CD4-positive, alpha-beta T cell (primary cell): ENCODE data around the gene USP15. TPM values are rescaled to one million over a fixed set of nuclear protein-coding genes. Genes with fewer than 3 reads are reported as not detected.
A peak's percentile ranks its signal among the peaks of the same experiment; 100 is the strongest.

Experiments used
- ATAC-seq: fragments of 200-7000 bp; cut with Tn5 transposase; one replicate; pipeline ENCODE4 v1.10.0; 2022; ENCODE audit warnings: mild to moderate bottlenecking; ENCODE audit not compliant: poor library complexity
- CTCF ChIA-PET: fragments of 350-600 bp; sonication (Branson Sonifier 250); formaldehyde crosslinking; loops from one replicate; lab custom pipeline; 2021; ENCODE audit warnings: antibody characterized with exemption, inconsistent platforms; lab: Charles Lee
- POLR2A ChIA-PET: fragments of 350-600 bp; sonication (Branson Sonifier 250); formaldehyde crosslinking; loops from one replicate; lab custom pipeline; 2021; ENCODE audit warnings: antibody characterized with exemption, inconsistent platforms; lab: Charles Lee
- DNase-seq, 14 experiments: peaks; one replicate each; pipeline ENCODE4 v3.0.0-alpha.2; 2013 to 2020; ENCODE audit warnings: mixed read lengths in 2 of 14
- H3K27ac ChIP-seq, 2 donors: one replicate each; pipeline versions ENCODE4 v1.5.1 to v1.7.0; 2013; ENCODE audit warnings: low read length in 2 of 2, low read depth in 1 of 2, mild to moderate bottlenecking in 1 of 2
- H3K27me3 ChIP-seq, 2 experiments: 1 replicate in 1 of 2; 2 replicates in 1 of 2; pipeline versions ENCODE4 v1.6.1 to v1.7.0; 2013; ENCODE audit warnings: low read length in 2 of 2, control low read depth in 1 of 2, mild to moderate bottlenecking in 1 of 2, moderate library complexity in 1 of 2; ENCODE audit not compliant: insufficient read depth in 2 of 2, control insufficient read depth in 1 of 2
- H3K36me3 ChIP-seq: one replicate; pipeline ENCODE4 v1.6.1; 2013; ENCODE audit warnings: low read length, control low read depth; ENCODE audit not compliant: insufficient read depth
- H3K4me1 ChIP-seq: one replicate; pipeline ENCODE4 v1.6.1; 2013; ENCODE audit warnings: low read length, control low read depth; ENCODE audit not compliant: insufficient read depth
- H3K4me3 ChIP-seq: one replicate; pipeline ENCODE4 v1.5.1; 2013; ENCODE audit warnings: mild to moderate bottlenecking, low read length, moderate library complexity
- H3K9me3 ChIP-seq, 2 experiments: 1 replicate in 1 of 2; 2 replicates in 1 of 2; pipeline versions ENCODE4 v1.6.1 to v1.7.0; 2013; ENCODE audit warnings: low read length in 2 of 2, mild to moderate bottlenecking in 2 of 2, control low read depth in 1 of 2, moderate library complexity in 1 of 2; ENCODE audit not compliant: control insufficient read depth in 1 of 2, insufficient read depth in 1 of 2
- H3K27ac Mint-ChIP-seq: one replicate; pipeline ENCODE4 v1.8.0; 2020; ENCODE audit warnings: mixed read lengths
- H3K27me3 Mint-ChIP-seq: one replicate; pipeline ENCODE4 v1.8.0; 2021; ENCODE audit warnings: mixed read lengths
- H3K36me3 Mint-ChIP-seq: one replicate; pipeline ENCODE4 v1.8.0; 2021; ENCODE audit warnings: low read depth, mixed read lengths
- H3K4me1 Mint-ChIP-seq: one replicate; pipeline ENCODE4 v1.8.0; 2021; ENCODE audit warnings: low read depth, mixed read lengths
- H3K4me3 Mint-ChIP-seq: one replicate; pipeline ENCODE4 v1.8.0; 2020; ENCODE audit warnings: mild to moderate bottlenecking, mixed read lengths
- H3K9me3 Mint-ChIP-seq: one replicate; pipeline ENCODE4 v1.8.0; 2020; ENCODE audit warnings: mixed read lengths
- intact Hi-C, 2 experiments: fragments of 100-400 bp; cut with DNase I in 1 of 2; cut with micrococcal nuclease in 1 of 2; formaldehyde crosslinking; loops; one replicate each; pipeline versions ENCODE4 v1.15.1 to v1.9.0; 2023 to 2025; cut with DNase I, micrococcal nuclease
- total RNA-seq, 174 experiments: library from RNA in 2 of 174; stranded (reverse) in 2 of 174; gene quantifications; one replicate each; pipeline ENCODE4 v1.2.3 and lab custom pipeline; 2021 to 2026
- TF ChIP-seq, protein P1 (sequence below): fragments of 200-600 bp; IDR thresholded peaks from one replicate; pipeline ENCODE4 v1.8.0; 2022; ENCODE audit warnings: antibody characterized with exemption, mild to moderate bottlenecking

Gene USP15
- total RNA-seq, 2 experiments from 2014 or later: 212 to 218 TPM

DNA sequence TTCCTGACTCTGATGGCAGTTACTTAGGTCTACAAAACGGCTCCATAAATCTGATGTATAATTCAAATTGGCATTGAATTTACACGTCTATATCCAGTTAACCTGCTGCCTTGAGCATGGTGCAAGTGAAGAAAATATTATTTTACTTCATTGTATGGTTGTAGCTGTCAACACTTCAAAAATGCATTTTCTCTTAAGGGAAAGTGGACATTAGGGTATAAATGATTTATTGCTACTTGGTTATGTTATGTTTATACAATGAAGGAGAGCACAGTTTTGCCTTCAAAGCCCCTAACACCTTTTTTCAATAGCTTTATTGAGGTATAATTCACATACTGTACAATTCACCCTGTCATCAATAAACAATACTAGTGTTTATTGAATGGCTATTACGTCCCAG lies 2.0 kb upstream of the USP15 start:
- TF ChIP-seq, protein P1, sequence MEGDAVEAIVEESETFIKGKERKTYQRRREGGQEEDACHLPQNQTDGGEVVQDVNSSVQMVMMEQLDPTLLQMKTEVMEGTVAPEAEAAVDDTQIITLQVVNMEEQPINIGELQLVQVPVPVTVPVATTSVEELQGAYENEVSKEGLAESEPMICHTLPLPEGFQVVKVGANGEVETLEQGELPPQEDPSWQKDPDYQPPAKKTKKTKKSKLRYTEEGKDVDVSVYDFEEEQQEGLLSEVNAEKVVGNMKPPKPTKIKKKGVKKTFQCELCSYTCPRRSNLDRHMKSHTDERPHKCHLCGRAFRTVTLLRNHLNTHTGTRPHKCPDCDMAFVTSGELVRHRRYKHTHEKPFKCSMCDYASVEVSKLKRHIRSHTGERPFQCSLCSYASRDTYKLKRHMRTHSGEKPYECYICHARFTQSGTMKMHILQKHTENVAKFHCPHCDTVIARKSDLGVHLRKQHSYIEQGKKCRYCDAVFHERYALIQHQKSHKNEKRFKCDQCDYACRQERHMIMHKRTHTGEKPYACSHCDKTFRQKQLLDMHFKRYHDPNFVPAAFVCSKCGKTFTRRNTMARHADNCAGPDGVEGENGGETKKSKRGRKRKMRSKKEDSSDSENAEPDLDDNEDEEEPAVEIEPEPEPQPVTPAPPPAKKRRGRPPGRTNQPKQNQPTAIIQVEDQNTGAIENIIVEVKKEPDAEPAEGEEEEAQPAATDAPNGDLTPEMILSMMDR: no peak
- ATAC-seq (no peak), DNase-seq (no peak)
- POLR2A ChIA-PET: interaction anchor here (0.8 to 2.4 kb wide), 3 partner anchors 13 to 345 kb away, joined by 3 to 20 read pairs (median 3); no protein-coding TSS in a partner anchor
- no peaks in the 10 kb centered on the region for H3K27me3 Mint-ChIP-seq
- Histone ChIP-seq H3K4me3 (no peak overlapping the region), H3K27me3 (no peaks in the 10 kb centered on the region), H3K9me3 (no peaks in the 10 kb centered on the region), H3K4me1 (peaks cover 9% of the 10 kb centered on the region), H3K27ac (peak overlapping the region; percentile 97), H3K36me3 (no peaks in the 10 kb centered on the region)
- peak overlapping the region; percentile 98 for H3K27ac Mint-ChIP-seq
- H3K4me1 Mint-ChIP-seq: peaks cover 66% of the 10 kb centered on the region
- H3K9me3 Mint-ChIP-seq: no peaks in the 10 kb centered on the region
- H3K36me3 Mint-ChIP-seq: peaks cover 26% of the 10 kb centered on the region
- CTCF ChIA-PET: interaction anchor here (1.2 kb wide), 1 partner anchor 47 kb away, joined by 4 read pairs; no protein-coding TSS in a partner anchor
- H3K4me3 Mint-ChIP-seq: peak overlapping the region; percentile 98
- intact Hi-C loops: loop anchor here in 1 of 2 experiments (5.0 kb wide), 2 partner anchors 339 to 1519 kb away; partner anchors contain the start of gene RXYLT1

DNA sequence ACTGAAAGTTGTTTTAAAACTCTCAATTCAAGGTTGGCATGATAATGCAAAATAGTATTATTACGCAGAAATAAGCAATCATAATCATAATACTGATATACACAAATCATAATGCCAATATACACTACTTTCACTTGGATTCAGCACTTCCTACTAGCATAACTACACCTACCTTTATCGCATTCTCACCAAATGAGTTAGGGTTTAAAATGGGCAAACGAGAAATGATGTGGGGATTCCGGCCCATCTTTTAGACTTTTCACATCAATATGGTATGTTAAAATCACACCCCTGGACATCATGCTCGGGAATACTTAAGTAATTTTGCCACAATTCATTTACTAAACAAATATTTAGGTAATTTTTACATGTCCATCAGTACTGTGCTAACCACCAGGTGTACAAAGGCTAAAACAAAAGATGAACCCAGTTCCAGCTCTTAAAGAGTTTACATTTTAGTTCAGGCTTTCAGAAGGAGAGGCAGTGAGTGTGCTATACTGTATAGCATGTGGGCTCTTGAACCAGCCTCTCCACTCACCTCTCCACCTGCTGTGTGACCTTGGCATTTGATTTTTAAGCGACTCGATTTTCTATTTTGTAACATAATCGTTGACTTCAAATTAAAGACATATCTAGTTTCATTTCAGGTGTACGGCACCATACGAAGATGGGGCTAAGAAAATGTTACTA lies 1.1 kb upstream of the USP15 start:
- Histone ChIP-seq H3K9me3 (no peaks in the 10 kb centered on the region), H3K4me3 (peak overlapping the region; percentile 81), H3K27ac (peak overlapping the region; percentile 97), H3K36me3 (no peaks in the 10 kb centered on the region), H3K4me1 (peaks cover 12% of the 10 kb centered on the region), H3K27me3 (no peaks in the 10 kb centered on the region)
- ChIA-PET CTCF (interaction anchor here (0.8 to 1.7 kb wide), 10 partner anchors 8 to 67 kb away, joined by 3 to 5 read pairs (median 3); no protein-coding TSS in a partner anchor), POLR2A (interaction anchor here (0.6 to 2.4 kb wide), 14 partner anchors 8 to 344 kb away, joined by 3 to 20 read pairs (median 4); partner anchors contain the start of gene MON2)
- intact Hi-C loops: loop anchor here in 1 of 2 experiments (5.0 kb wide), 2 partner anchors 338 to 1518 kb away; partner anchors contain the start of gene RXYLT1
- peak; percentile 21 for ATAC-seq
- Mint-ChIP-seq H3K27me3 (no peaks in the 10 kb centered on the region), H3K9me3 (no peaks in the 10 kb centered on the region), H3K4me1 (peaks cover 68% of the 10 kb centered on the region), H3K4me3 (peak overlapping the region; percentile 98), H3K27ac (peak overlapping the region; percentile 98), H3K36me3 (peaks cover 28% of the 10 kb centered on the region)
- TF ChIP-seq, protein P1: no peak
- peak in 5 of 14 experiments; percentile 10 to 67 (median 42) for DNase-seq

GRCh38 chr12:62259631-62259992 lies 592 bp upstream of the USP15 start:
- intact Hi-C loops: loop anchor here in 1 of 2 experiments (5.0 kb wide), 2 partner anchors 338 to 1518 kb away; partner anchors contain the start of gene RXYLT1
- H3K27me3 Mint-ChIP-seq: no peaks in the 10 kb centered on the region
- Histone ChIP-seq H3K27me3 (no peaks in the 10 kb centered on the region), H3K27ac (peak overlapping the region; percentile 97), H3K4me1 (peaks cover 13% of the 10 kb centered on the region), H3K36me3 (no peaks in the 10 kb centered on the region), H3K4me3 (peak overlapping the region; percentile 81), H3K9me3 (no peaks in the 10 kb centered on the region)
- no peak for ATAC-seq
- peak overlapping the region; percentile 98 for H3K27ac Mint-ChIP-seq
- TF ChIP-seq, protein P1: no peak
- H3K4me3 Mint-ChIP-seq: peak overlapping the region; percentile 98
- H3K36me3 Mint-ChIP-seq: peaks cover 32% of the 10 kb centered on the region
- no peak for DNase-seq
- H3K4me1 Mint-ChIP-seq: peaks cover 72% of the 10 kb centered on the region
- ChIA-PET CTCF (interaction anchor here (0.6 to 1.7 kb wide), 14 partner anchors 8 to 120 kb away, joined by 3 to 6 read pairs (median 3); no protein-coding TSS in a partner anchor), POLR2A (interaction anchor here (0.6 to 2.4 kb wide), 16 partner anchors 8 to 343 kb away, joined by 3 to 20 read pairs (median 4); partner anchors contain the start of gene MON2)
- no peaks in the 10 kb centered on the region for H3K9me3 Mint-ChIP-seq
